DMS53 treated with DMSO at 0.1 percent for 48 hours (cell line): ENCODE data around the gene SLC6A9.

Experiments used
- DNase-seq: peaks from one replicate; lab custom pipeline; 2025; ENCODE audit not compliant: unreplicated experiment; lab: John Stamatoyannopoulos, UW

SLC6A9 gene

DNA sequence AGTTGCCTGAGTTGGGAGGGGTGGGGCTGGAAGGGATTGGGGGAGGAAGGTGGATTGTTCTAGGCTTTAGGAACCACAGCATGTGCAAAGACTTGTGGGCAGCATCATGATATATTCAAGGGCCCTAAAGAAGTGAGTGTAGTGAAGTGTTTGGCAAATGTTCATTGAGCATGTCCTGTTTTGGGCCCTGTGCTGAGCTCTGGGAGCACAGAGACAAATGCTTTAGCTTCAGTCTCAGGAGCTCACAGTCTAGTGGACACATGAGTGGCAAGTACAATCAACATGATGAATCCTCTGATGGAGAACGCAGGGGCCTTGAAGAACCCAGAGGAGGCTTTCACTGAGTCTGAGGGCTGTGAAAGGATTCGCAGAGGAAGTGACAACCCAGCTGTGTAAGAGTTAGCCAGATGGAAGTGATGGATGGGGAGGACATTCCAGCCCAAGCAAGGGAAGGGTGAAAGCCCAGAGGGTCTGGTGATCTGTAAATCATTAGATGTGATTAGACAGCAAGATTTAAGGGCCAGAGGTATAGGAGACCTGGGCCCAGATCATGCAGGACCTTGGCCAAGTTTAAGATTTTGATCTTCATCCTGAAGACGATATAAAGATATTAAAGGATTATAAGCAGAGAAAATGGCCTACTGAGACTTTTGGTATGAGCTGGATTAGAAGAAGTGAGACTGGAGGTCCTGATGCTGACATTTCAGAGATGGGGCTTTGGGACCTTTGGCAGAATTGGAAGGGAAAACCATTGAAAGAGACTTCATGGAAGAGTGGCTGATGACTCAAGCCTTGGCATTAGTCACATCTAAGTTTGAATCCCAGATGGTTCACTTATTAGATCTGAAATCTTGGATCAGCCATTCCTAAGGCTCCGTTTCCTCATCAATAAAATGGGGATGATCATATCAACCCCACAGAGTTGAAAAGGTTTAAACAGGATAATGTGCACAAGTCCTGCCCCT lies 80.0 kb downstream of the SLC6A9 start:
- no peak for DNase-seq

GRCh38 chr1:43949678-43950077 lies 81.6 kb downstream of the SLC6A9 start:
- DNase-seq, result no peak

DNA sequence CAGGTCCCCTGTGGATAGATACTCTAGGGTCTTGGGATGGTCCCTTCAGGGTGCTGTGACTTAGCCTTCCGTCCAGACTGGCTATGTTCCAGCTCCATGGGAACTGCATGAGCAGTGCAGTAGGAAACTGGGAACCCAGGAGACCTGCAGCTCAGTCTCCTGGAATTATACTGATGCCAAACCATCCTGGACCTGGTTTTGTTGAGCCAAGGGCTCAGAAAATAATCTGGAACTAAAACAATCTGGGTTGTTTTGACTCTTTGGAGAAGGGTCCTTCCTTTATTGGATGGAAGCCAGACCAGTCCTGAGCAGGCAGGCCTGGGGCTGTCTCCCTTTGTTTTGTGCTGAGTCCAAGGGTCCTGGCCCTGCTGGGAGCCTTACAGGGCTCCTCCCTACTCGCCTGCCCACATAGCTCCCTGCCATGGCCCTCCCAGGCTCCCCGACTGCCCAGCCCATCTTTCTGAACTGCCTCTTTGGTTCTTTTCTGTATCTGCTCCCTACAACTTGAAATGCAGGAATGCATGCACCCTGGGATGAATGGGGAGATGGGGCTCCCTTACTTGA lies 83.3 kb downstream of the SLC6A9 start:
- DNase-seq, result no peak

DNA sequence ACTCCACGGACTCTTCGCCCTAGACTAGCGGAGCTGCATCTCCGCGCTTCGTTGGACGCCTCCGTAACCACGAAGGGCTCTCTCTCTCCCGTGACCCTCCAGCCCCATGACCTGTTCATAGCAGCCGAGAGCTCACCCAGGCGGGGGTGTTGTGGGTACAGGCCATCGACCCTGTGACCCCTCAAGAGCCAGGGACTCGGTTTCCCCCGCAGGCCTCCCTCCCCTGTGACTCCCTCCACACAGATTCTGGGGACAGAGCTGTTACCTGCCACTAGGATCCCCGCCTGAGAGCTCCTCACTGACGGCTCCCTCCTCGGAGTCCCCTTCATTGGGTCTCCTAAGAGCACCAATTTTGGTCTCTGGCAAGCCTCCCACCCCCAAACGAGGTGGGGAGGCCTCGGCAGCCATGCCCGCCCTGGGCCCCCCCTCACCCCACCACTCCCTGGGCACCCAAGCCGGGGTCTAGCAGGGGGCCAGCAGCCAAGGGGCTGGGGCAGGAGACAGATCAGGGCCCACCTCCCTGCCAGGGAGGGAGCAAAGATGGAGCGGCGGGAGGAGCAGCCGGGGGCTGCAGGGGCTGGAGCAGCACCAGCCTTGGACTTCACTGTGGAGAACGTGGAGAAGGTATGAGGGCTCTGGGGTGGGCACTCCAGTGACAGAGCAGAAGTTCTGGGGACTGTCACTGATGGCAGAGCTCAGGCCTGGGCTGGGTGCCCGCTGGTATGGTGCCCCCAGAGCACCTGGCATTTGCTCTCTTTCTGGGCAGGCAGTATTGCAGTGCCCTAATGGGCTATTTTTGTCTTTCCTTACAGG lies 84.0 kb downstream of the SLC6A9 start:
- DNase-seq, result no peak
